ENCODE measurements around the gene TUFT1. TPM values are rescaled to one million over a fixed set of nuclear protein-coding genes. Genes with fewer than 3 reads are reported as not detected.

TUFT1 gene
- total and polyA plus RNA-seq, 11 donors = 2.1 to 13.6 (median 4.3) TPM

- Histone ChIP-seq H3K4me1 (peaks cover 0 to 23% (median 10%) of the 10 kb centered on the region in 12 donors), H3K9me3 (no peaks in the 10 kb centered on the region), H3K27ac (no peak overlapping the region), H3K4me3 (peak overlapping the region in 5 of 12 donors; percentile 61 to 86 (median 67)), H3K36me3 (no peaks in the 10 kb centered on the region), H3K27me3 (peaks cover 0 to 20% (median 6%) of the 10 kb centered on the region in 9 donors)
- no peak for DNase-seq
- ATAC-seq = no peak
- WGBS, 4 donors = 69 to 87% (median 74%) methylated on average over 4 of the region's 4 CpGs
- TF ChIP-seq POLR2A (IDR thresholded peaks at IDR 0.05) (no peak), CTCF (IDR thresholded peaks at IDR 0.05) (no peak)
- intact Hi-C loops (cut with DNase I) = no loop called here
These were observed 27.8 kb upstream of the TUFT1 start for GRCh38 chr1:151512326-151512725.

GRCh38 chr1:151512801-151513625 is 27.1 kb upstream of the TUFT1 start:
- ATAC-seq (no peak), DNase-seq (no peak)
- Histone ChIP-seq H3K36me3 (no peaks in the 10 kb centered on the region), H3K9me3 (no peaks in the 10 kb centered on the region), H3K4me1 (peaks cover 0 to 23% (median 10%) of the 10 kb centered on the region in 12 donors), H3K27me3 (peaks cover 0 to 21% (median 6%) of the 10 kb centered on the region in 9 donors), H3K4me3 (peak overlapping the region in 1 of 12 donors; percentile 10), H3K27ac (no peak overlapping the region)
- 65 to 77% (median 73%) methylated on average over 8 of the region's 8 CpGs for WGBS, 4 donors
- TF ChIP-seq POLR2A (IDR thresholded peaks at IDR 0.05) = no peak
- TF ChIP-seq CTCF (IDR thresholded peaks at IDR 0.05) = no peak
- intact Hi-C loops (cut with DNase I) = no loop called here

GRCh38 chr1:151513626-151514121 is 26.4 kb upstream of the TUFT1 start:
- WGBS, 4 donors = 85 to 88% (median 87%) methylated on average over 6 of the region's 6 CpGs
- Histone ChIP-seq H3K9me3 (no peaks in the 10 kb centered on the region), H3K4me3 (no peak overlapping the region), H3K27me3 (peaks cover 0 to 22% (median 6%) of the 10 kb centered on the region in 9 donors), H3K27ac (no peak overlapping the region), H3K4me1 (peaks cover 0 to 23% (median 10%) of the 10 kb centered on the region in 12 donors), H3K36me3 (no peaks in the 10 kb centered on the region)
- ATAC-seq (no peak), DNase-seq (no peak)
- no peak for TF ChIP-seq CTCF (IDR thresholded peaks at IDR 0.05)
- no peak for TF ChIP-seq POLR2A (IDR thresholded peaks at IDR 0.05)
- intact Hi-C loops (cut with DNase I) = no loop called here

DNA sequence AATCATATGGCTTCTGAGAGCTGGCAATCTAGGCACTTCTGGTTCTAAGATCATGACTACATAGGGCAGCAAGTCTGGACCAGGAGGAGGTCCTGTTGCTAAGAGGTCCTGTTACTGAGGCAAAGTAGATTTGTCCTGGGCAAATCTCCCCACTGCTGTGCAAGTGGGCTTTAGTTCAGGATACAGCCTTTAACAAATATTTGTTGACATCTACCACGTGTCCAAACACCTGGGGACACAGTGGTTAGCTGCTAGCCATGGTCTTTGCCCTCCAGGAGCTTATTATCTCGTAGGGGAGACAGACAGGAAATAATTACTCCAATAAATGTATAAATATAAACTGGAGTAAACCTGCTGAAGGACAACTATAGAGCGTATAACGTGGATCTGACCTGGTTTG is 25.7 kb upstream of the TUFT1 start:
- intact Hi-C loops (cut with DNase I) = no loop called here
- TF ChIP-seq CTCF (IDR thresholded peaks at IDR 0.05) = no peak
- TF ChIP-seq POLR2A (IDR thresholded peaks at IDR 0.05) = no peak
- WGBS, 4 donors = 88 to 95% (median 91%) methylated on average over 4 of the region's 4 CpGs
- Histone ChIP-seq H3K4me1 (peaks cover 0 to 23% (median 10%) of the 10 kb centered on the region in 12 donors), H3K36me3 (no peaks in the 10 kb centered on the region), H3K4me3 (no peak overlapping the region), H3K27ac (no peak overlapping the region), H3K9me3 (no peaks in the 10 kb centered on the region), H3K27me3 (peaks cover 0 to 22% (median 6%) of the 10 kb centered on the region in 9 donors)
- ATAC-seq (no peak), DNase-seq (no peak)

Data from heart left ventricle (tissue), 16 donors.